SH-SY5Y (cell line): ENCODE data around the gene EVA1C.

Experiments
- GATA2 ChIP-seq: IDR thresholded peaks from 2 replicates; pipeline ENCODE4 v1.6.1; 2011; ENCODE audit warnings: mild to moderate bottlenecking, low read depth, low read length
- GATA3 ChIP-seq: IDR thresholded peaks from 2 replicates; pipeline ENCODE4 v1.6.1; 2011; ENCODE audit warnings: low read depth, mild to moderate bottlenecking, low read length, moderate library complexity

GRCh38 chr21:32468681-32469111, 56.2 kb downstream of the EVA1C start:
- TF ChIP-seq GATA2 (no peak), GATA3 (no peak)
